Tibial nerve (tissue), 4 donors: ENCODE results near the gene DGKQ. TPM values are rescaled to one million over a fixed set of nuclear protein-coding genes. Genes with fewer than 3 reads are reported as not detected.

Experiments used
- DNase-seq, 2 donors: peaks; one replicate each; pipeline ENCODE4 v3.0.0-alpha.2; 2019; ENCODE audit warnings: low spot score in 2 of 2
- H3K27ac ChIP-seq, 4 donors: fragments of 200-600 bp; sonication (generic) in 3 of 4; one replicate each; pipeline ENCODE4 v1.5.1; 2017 to 2019; ENCODE audit warnings: mild to moderate bottlenecking in 1 of 4
- H3K27me3 ChIP-seq, 2 donors: fragments of 200-600 bp; sonication (generic) in 1 of 2; one replicate each; pipeline versions ENCODE4 v1.5.1 to v1.6.0; 2017 to 2019
- H3K36me3 ChIP-seq, 3 donors: fragments of 200-600 bp; sonication (generic); one replicate each; pipeline ENCODE4 v1.5.1; 2018 to 2019
- H3K4me1 ChIP-seq, 4 donors: fragments of 200-600 bp; sonication (generic) in 3 of 4; one replicate each; pipeline ENCODE4 v1.5.1; 2017 to 2019
- H3K4me3 ChIP-seq, 4 donors: fragments of 200-600 bp; sonication (generic) in 3 of 4; one replicate each; pipeline ENCODE4 v1.5.1; 2017 to 2019; ENCODE audit warnings: mild to moderate bottlenecking in 1 of 4, moderate library complexity in 1 of 4
- H3K9me3 ChIP-seq, 4 donors: fragments of 200-600 bp; sonication (generic) in 3 of 4; one replicate each; pipeline ENCODE4 v1.5.1; 2017 to 2019
- EP300 ChIP-seq, 2 donors: sonication (generic); formaldehyde crosslinking; IDR thresholded peaks; one replicate each; pipeline ENCODE4 v1.6.1; 2017; ENCODE audit warnings: antibody characterized with exemption in 2 of 2, mild to moderate bottlenecking in 1 of 2
- POLR2A ChIP-seq, 2 donors: fragments of 450-650 bp; IDR thresholded peaks; one replicate each; pipeline ENCODE4 v1.6.1; 2017; ENCODE audit warnings: antibody characterized with exemption in 2 of 2, mild to moderate bottlenecking in 2 of 2, moderate library complexity in 2 of 2
- WGBS, 2 donors: methylation state at CpG; one replicate each; pipeline ENCODE4 v1.1.5; 2018; 5-methylcytosine and 5-hydroxymethylcytosine counted together
- total RNA-seq, 4 donors: library from RNA; depleted of rRNA; stranded (reverse); fragments of >200 nt; gene quantifications; one replicate each; pipeline ENCODE4 v1.1.0, GENCODE V29; 2016
- TF ChIP-seq, protein P1 (sequence below), 5 experiments: fragments of 200-600 bp in 3 of 5; fragments of 450-650 bp in 2 of 5; sonication (generic) in 3 of 5; IDR thresholded peaks; one replicate each; pipeline ENCODE4 v1.5.1; 2016 to 2019; ENCODE audit warnings: antibody characterized with exemption in 5 of 5, mild to moderate bottlenecking in 3 of 5, moderate library complexity in 2 of 5

DGKQ gene
- total RNA-seq, 4 donors from 2014 or later: 9.0 to 23.4 (median 13.6) TPM

DNA sequence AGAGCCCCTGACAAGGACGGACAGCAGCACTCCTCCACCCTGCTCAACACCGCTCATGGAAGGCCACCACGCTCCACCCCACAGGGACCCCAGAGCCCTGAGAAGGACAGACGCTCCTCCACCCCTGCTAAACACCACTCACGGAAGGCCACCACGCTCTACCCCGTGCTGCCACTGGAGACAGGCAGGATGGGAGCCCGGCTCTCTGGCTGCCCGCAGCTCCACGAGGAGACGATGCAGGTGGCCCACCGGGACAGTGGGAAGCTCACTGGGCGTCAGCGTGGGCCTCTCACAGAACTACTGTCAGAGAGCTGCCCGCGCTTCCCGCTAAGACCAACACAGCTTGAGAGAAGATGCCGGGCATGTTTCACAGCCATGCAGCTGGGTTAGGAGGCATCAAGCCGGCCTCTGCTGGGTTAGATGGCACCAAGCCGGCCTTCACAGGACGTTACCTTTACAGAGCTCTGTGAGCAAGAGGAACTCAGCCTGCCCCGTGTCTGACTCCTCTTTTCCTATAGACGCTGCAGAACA is 62.1 kb downstream of the DGKQ start:
- Histone ChIP-seq H3K27ac (no peak overlapping the region), H3K36me3 (peaks cover 0 to 46% (median 10%) of the 10 kb centered on the region in 3 donors), H3K27me3 (no peaks in the 10 kb centered on the region), H3K4me1 (peaks cover 0 to 43% (median 6%) of the 10 kb centered on the region in 4 donors), H3K4me3 (no peak overlapping the region), H3K9me3 (no peaks in the 10 kb centered on the region)
- no peak for DNase-seq
- WGBS, 2 donors: 93 to 97% methylated on average over 13 to 22 of the region's 23 CpGs
- no peak for TF ChIP-seq POLR2A (IDR thresholded peaks at IDR 0.05)
- TF ChIP-seq, protein P1, sequence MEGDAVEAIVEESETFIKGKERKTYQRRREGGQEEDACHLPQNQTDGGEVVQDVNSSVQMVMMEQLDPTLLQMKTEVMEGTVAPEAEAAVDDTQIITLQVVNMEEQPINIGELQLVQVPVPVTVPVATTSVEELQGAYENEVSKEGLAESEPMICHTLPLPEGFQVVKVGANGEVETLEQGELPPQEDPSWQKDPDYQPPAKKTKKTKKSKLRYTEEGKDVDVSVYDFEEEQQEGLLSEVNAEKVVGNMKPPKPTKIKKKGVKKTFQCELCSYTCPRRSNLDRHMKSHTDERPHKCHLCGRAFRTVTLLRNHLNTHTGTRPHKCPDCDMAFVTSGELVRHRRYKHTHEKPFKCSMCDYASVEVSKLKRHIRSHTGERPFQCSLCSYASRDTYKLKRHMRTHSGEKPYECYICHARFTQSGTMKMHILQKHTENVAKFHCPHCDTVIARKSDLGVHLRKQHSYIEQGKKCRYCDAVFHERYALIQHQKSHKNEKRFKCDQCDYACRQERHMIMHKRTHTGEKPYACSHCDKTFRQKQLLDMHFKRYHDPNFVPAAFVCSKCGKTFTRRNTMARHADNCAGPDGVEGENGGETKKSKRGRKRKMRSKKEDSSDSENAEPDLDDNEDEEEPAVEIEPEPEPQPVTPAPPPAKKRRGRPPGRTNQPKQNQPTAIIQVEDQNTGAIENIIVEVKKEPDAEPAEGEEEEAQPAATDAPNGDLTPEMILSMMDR (IDR thresholded peaks at IDR 0.05): no peak
- TF ChIP-seq EP300 (IDR thresholded peaks at IDR 0.05): no peak

DNA sequence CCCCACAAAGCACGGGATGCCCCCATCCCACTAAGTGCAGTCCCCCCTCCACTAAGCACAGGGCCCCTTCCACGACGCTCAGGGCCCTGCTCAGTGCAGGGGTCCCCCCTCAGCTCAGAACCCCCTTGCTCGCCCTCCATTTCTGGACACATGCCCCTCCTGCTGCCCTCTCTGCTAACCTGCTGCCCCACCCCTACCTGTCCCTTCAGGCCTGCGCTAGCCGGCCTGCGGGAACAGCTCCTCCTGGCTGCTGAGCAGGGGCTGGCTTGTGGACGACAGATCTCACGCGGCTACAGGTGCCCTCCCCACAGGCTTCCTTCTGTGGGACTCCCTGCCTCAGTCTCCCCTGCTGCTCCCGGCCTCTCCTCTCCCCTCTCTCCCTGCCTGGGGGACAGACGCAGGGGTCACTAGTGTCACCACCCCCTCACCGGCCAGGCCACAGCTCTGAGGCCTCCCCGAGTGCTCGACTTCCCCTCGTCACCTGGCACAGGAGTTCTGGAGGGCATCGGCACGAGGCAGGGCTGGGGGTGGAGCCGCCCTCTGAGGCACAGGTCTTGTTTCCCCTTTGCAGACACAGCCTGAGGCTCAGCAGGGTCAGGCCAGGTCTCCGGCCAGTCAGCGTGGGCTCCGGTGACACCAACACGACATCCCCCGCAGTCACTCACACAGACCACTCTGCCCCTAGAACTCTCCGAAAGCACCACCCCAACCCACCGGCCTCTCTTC is 62.8 kb downstream of the DGKQ start:
- 92 to 93% methylated on average over 21 to 26 of the region's 26 CpGs for WGBS, 2 donors
- no peaks in the 10 kb centered on the region for H3K27me3 ChIP-seq
- no peaks in the 10 kb centered on the region for H3K9me3 ChIP-seq
- DNase-seq: no peak
- H3K4me1 ChIP-seq: peaks cover 0 to 36% (median 6%) of the 10 kb centered on the region in 4 donors
- no peak overlapping the region for H3K27ac ChIP-seq
- peaks cover 0 to 46% (median 10%) of the 10 kb centered on the region in 3 donors for H3K36me3 ChIP-seq
- TF ChIP-seq POLR2A (IDR thresholded peaks at IDR 0.05) (no peak), EP300 (IDR thresholded peaks at IDR 0.05) (no peak)
- TF ChIP-seq, protein P1 (IDR thresholded peaks at IDR 0.05): no peak
- no peak overlapping the region for H3K4me3 ChIP-seq

DNA sequence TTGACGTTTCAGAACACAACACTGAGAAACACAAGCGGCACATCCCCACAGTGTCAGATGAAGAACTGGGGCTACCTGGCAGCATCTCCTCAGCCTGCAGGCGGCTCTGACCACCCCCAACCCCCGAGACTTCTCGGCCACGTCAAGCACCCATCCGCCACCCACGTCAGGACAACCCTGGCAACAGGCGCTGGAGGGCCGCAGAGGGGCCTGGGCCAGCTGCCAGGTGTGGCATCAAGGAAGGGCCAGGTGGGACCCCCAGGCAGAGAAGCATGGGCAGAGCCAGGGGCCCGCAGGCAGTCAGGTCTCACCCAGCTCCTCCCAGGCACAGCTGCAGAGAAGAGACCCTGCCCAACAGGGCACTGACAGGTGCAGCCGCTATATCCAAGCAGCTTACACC is 63.5 kb downstream of the DGKQ start:
- no peak for TF ChIP-seq POLR2A (IDR thresholded peaks at IDR 0.05)
- TF ChIP-seq, protein P1 (IDR thresholded peaks at IDR 0.05): no peak
- no peak for TF ChIP-seq EP300 (IDR thresholded peaks at IDR 0.05)
- Histone ChIP-seq H3K36me3 (peaks cover 0 to 47% (median 10%) of the 10 kb centered on the region in 3 donors), H3K27me3 (no peaks in the 10 kb centered on the region), H3K4me1 (peaks cover 0 to 29% (median 3%) of the 10 kb centered on the region in 4 donors), H3K27ac (no peak overlapping the region), H3K4me3 (no peak overlapping the region), H3K9me3 (no peaks in the 10 kb centered on the region)
- DNase-seq: no peak
- WGBS, 2 donors: 95 to 96% methylated on average over 12 of the region's 12 CpGs

DNA sequence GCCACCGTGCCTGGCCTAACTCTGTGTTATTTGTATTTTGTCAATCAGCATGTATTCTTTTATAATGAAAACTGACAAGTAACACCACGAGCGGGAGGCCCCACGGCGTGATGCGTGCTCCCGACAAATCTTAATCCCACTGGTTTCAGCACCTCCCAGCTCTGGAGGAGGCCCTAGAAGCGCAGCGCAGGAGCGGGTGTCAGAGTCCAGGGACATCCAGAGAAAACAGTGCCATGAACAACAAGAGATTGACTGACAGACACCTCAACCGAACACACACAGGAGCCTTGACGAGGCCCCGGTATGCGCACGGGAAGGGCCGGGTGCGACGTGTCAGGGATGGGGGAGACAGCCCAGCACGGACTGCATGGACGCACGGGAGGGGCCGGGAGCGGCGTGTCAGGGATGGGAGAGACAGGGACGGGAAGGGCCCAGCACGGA is 64.2 kb downstream of the DGKQ start:
- WGBS, 2 donors: 93 to 95% methylated on average over 26 of the region's 26 CpGs
- H3K36me3 ChIP-seq: peaks cover 0 to 54% (median 10%) of the 10 kb centered on the region in 3 donors
- no peak for TF ChIP-seq EP300 (IDR thresholded peaks at IDR 0.05)
- TF ChIP-seq, protein P1 (IDR thresholded peaks at IDR 0.05): no peak
- no peak for TF ChIP-seq POLR2A (IDR thresholded peaks at IDR 0.05)

More for the DNA sequence above, 64.2 kb downstream of the DGKQ start:
- Histone ChIP-seq H3K4me1 (peaks cover 0 to 24% (median 3%) of the 10 kb centered on the region in 4 donors), H3K4me3 (no peak overlapping the region), H3K27ac (no peak overlapping the region), H3K9me3 (no peaks in the 10 kb centered on the region), H3K27me3 (no peaks in the 10 kb centered on the region)
- no peak for DNase-seq

Other genes starting within 250 kb of the DGKQ start
- 1 to 10 TPM in 3 of 4 donors, not detected in 1; 1.8 to 2.4 (median 2.4) TPM for gene CPLX1, start 147.4 kb downstream of the DGKQ start, total RNA-seq
- gene GAK, start 41.3 kb downstream of the DGKQ start, total RNA-seq: 100 to 1,000 TPM in 3 of 4 donors, 10 to 100 TPM in 1; 92.3 to 177 (median 127) TPM
- gene TMEM175, start 41.1 kb downstream of the DGKQ start, total RNA-seq: 10 to 100 TPM; 33.3 to 61.2 (median 39.0) TPM
- 10 to 100 TPM; 23.9 to 79.4 (median 52.9) TPM for gene IDUA, start 13.5 kb upstream of the DGKQ start, total RNA-seq
- under 1 TPM in 3 of 4 donors, not detected in 1; 0.20 to 0.30 (median 0.21) TPM for gene SLC26A1, start 19.8 kb upstream of the DGKQ start, total RNA-seq
- gene FGFRL1, start 38.1 kb upstream of the DGKQ start, total RNA-seq: 10 to 100 TPM; 18.1 to 39.6 (median 26.4) TPM
- 10 to 100 TPM in 2 of 4 donors, 1 to 10 TPM in 2; 2.5 to 24.7 (median 9.8) TPM for gene RNF212, start 140.0 kb upstream of the DGKQ start, total RNA-seq
- gene SPON2, start 199.0 kb upstream of the DGKQ start, total RNA-seq: 10 to 100 TPM; 39.3 to 91.0 (median 45.5) TPM